Aorta (tissue), 5 donors: Measurements from ENCODE around the gene ESR2. TPM values are rescaled to one million over a fixed set of nuclear protein-coding genes. Genes with fewer than 3 reads are reported as not detected.

Source experiments
- ATAC-seq: fragments of 200-7000 bp; cut with Tn5 transposase; one replicate; pipeline ENCODE4 v1.9.1; 2022; ENCODE audit warnings: moderate library complexity; ENCODE audit not compliant: low FRiP score
- DNase-seq, 2 donors: peaks; one replicate each; pipeline ENCODE4 v3.0.0-alpha.2; 2020
- H3K27ac ChIP-seq, 2 donors: one replicate each; pipeline ENCODE4 v1.5.1; 2013; ENCODE audit warnings: low read length in 2 of 2, mild to moderate bottlenecking in 2 of 2, moderate library complexity in 2 of 2, control low read depth in 1 of 2, inconsistent platforms in 1 of 2, low read depth in 1 of 2
- H3K27me3 ChIP-seq, 2 donors: one replicate each; pipeline ENCODE4 v1.6.1; 2013; ENCODE audit warnings: control low read depth in 1 of 2, low read length in 1 of 2, mild to moderate bottlenecking in 1 of 2, moderate library complexity in 1 of 2; ENCODE audit not compliant: insufficient read depth in 2 of 2, control insufficient read depth in 1 of 2
- H3K36me3 ChIP-seq, 2 donors: one replicate each; pipeline ENCODE4 v1.6.1; 2013; ENCODE audit warnings: control low read depth in 1 of 2, low read length in 1 of 2, mild to moderate bottlenecking in 1 of 2; ENCODE audit not compliant: insufficient read depth in 2 of 2, control insufficient read depth in 1 of 2
- H3K4me1 ChIP-seq, 2 donors: one replicate each; pipeline ENCODE4 v1.6.1; 2013; ENCODE audit warnings: low read length in 2 of 2, control low read depth in 1 of 2, mild to moderate bottlenecking in 1 of 2, moderate library complexity in 1 of 2; ENCODE audit not compliant: insufficient read depth in 2 of 2, control insufficient read depth in 1 of 2
- H3K4me3 ChIP-seq, 2 donors: one replicate each; pipeline ENCODE4 v1.5.1; 2013; ENCODE audit warnings: low read length in 2 of 2, control low read depth in 1 of 2, mild to moderate bottlenecking in 1 of 2
- H3K9me3 ChIP-seq: one replicate; pipeline ENCODE4 v1.6.1; 2013; ENCODE audit warnings: mild to moderate bottlenecking, low read length; ENCODE audit not compliant: control insufficient read depth
- WGBS, 2 donors: extraction: QIAGEN DNeasy Blood & Tissue Kit; methylation state at CpG; one replicate each; pipeline ENCODE4 v1.1.7; 2013; 5-methylcytosine and 5-hydroxymethylcytosine counted together
- intact Hi-C, 2 donors: fragments of 100-400 bp; cut with DNase I; formaldehyde crosslinking; loops; one replicate each; pipeline versions ENCODE4 v1.14.2 to v1.15.0; 2022
- polyA plus RNA-seq, 2 donors: library from polyadenylated mRNA; stranded (reverse); fragments of 200-250 nt; gene quantifications; one replicate each; pipeline ENCODE4 v1.2.3, GENCODE V29; 2013
- total RNA-seq, 2 donors: library from RNA; stranded (reverse); fragmentation: NEBNext Ultra II Directional; extraction: Animal tissue kit (Norgen Biotek cat#: 25700); gene quantifications; one replicate each; pipeline ENCODE4 v1.2.1, GENCODE V29; 2021
- donor health status: healthy with polysubstance abuse.
- donor health status: Bipolar disorder and iron deficiency.
- donor health status: DM: no; HTN: no; CAD: no.
- donor health status: DM: no; HTN: no; CAD: no.
- donor health status: DM: yes; HTN: yes; CAD: no.

ESR2 gene
- total and polyA plus RNA-seq, 4 donors: 0.10 to 0.27 TPM; not detected in 2

DNA sequence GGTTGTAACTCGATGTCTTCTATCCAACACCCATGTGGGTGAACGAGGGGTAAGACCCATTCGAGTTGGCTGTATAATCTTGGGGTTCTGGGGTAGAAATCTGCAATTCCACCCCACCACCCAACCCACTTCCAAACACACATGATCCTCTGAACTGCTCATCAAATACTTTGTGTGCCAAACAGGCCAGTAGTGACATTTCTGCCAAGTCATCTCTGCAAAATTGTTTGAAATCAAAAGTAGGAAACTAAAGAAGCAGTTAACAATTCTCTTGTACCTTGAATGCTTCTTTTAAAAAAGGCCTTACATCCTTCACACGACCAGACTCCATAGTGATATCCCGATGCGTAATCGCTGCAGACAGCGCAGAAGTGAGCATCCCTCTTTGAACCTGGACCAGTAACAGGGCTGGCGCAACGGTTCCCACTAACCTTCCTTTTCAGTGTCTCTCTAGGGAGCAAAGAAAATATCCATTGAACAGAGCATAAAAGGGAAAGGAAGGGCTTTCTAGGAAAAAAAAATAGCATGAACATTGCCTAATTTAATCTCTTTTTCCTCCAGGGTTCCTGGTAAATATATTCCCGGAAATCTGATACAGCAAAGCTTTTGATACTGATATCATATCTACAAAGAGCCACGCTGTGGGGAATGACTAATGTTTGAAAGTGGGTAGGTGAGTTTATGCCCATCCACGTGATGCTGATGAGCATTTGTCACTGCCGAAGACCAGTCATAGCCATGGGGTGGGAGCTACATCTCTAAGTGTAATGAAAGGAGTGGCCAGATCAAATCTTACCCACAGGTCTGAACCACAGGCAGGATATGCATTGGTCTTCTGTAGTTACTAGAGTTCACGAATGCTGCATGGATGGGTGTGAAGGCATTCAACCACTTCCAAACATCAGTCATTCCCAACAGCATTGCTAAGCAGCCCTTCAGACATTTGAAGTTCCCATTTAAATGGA lies 14.2 kb downstream of the ESR2 start:
- Histone ChIP-seq H3K27ac (no peak overlapping the region), H3K4me1 (no peaks in the 10 kb centered on the region), H3K9me3 (no peaks in the 10 kb centered on the region), H3K27me3 (no peaks in the 10 kb centered on the region), H3K36me3 (no peaks in the 10 kb centered on the region), H3K4me3 (no peak overlapping the region)
- ATAC-seq (no peak), DNase-seq (no peak)
- intact Hi-C loops: no loop called here
- 80 to 82% methylated on average over 15 of the region's 15 CpGs for WGBS, 2 donors

DNA sequence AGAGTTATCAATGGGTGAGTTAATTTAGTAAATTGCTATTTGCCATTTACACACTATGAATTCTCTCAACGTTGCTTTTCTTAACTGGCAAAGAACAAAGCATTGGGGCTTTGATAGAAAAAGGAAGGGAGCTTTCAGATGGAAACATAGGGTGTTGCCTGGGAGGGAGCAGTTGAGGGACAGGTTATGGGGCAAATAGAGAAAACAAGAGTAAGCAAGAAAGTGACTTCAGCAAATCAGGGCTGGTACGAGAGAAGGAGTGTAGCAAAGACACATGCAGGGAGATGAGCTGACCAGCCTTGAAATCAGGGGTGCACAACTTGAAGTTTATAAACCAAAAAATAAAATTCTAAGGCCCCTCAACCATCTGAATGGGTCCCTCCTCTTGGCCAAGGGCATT lies 15.7 kb downstream of the ESR2 start:
- Histone ChIP-seq H3K4me3 (no peak overlapping the region), H3K9me3 (no peaks in the 10 kb centered on the region), H3K36me3 (no peaks in the 10 kb centered on the region), H3K27ac (no peak overlapping the region), H3K27me3 (no peaks in the 10 kb centered on the region), H3K4me1 (no peaks in the 10 kb centered on the region)
- 67 to 70% methylated on average over 2 of the region's 2 CpGs for WGBS, 2 donors
- intact Hi-C loops: no loop called here
- no peak for ATAC-seq
- DNase-seq: no peak

GRCh38 chr14:64272019-64272418 lies 22.2 kb downstream of the ESR2 start:
- no peaks in the 10 kb centered on the region for H3K36me3 ChIP-seq
- ATAC-seq: no peak
- H3K27ac ChIP-seq: no peak overlapping the region
- H3K4me3 ChIP-seq: no peak overlapping the region
- DNase-seq: no peak
- intact Hi-C loops: no loop called here
- no peaks in the 10 kb centered on the region for H3K4me1 ChIP-seq
- no peaks in the 10 kb centered on the region for H3K9me3 ChIP-seq
- no peaks in the 10 kb centered on the region for H3K27me3 ChIP-seq

DNA sequence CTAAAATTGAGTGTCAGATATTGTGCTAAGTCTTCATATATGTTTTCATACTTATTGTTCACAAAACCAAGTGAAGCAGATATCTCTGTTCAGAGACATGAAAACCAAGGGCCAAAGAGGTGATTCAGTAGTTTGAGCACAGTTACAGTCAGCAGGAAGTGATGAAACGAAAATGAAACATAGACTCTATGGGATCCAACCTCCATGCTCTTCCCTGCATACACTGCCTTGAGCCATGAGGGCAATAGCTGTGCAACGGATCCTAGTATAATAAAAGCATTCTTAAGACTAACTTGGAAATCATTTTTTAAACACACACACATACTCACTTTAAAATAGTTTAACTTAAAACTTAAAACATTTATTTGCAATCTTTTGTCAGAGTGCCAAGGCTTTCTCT lies 27.9 kb downstream of the ESR2 start:
- Histone ChIP-seq H3K4me1 (no peaks in the 10 kb centered on the region), H3K27me3 (no peaks in the 10 kb centered on the region), H3K27ac (no peak overlapping the region), H3K36me3 (no peaks in the 10 kb centered on the region), H3K4me3 (no peak overlapping the region), H3K9me3 (no peaks in the 10 kb centered on the region)
- WGBS, 2 donors: 47 to 49% methylated on average over 2 of the region's 2 CpGs
- ATAC-seq (no peak), DNase-seq (no peak)
- intact Hi-C loops: no loop called here

DNA sequence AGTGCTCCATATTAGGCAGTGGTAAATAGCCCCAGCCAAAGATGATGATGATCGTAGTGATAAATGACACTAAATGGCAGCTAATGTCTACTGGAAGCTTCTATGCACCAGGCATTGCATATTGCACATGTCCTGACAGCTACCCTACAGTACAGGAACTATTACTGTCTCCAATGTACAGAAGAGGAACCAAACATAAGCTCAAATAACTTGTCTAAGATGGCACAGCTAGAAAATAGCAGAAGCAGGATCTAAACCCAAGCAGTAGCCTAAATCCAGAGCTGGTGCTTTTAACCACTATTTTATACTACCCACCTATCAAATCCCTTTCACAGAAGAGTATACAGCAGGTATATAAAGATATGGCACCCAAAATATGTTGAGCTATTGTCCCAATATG lies 28.9 kb downstream of the ESR2 start:
- no peak for ATAC-seq

DNA sequence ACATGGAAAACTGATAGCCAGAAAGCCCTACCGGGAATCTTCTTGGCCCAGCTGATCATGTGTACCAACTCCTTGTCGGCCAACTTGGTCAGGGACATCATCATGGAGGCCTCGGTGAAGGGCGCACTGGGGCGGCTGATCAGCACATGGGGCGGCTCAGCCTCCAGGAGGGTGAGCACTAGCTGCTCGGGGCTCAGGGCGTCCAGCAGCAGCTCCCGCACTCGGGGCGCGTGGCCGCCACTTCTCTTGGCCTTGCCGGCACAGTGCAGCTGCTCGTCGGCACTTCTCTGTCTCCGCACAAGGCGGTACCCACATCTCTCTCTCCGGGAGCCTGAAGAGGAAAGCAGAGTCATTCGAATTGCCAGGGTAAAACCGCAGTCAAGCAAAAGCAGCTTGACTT lies 33.8 kb downstream of the ESR2 start:
- Histone ChIP-seq H3K9me3 (no peaks in the 10 kb centered on the region), H3K36me3 (no peaks in the 10 kb centered on the region), H3K27ac (no peak overlapping the region), H3K4me3 (no peak overlapping the region), H3K27me3 (no peaks in the 10 kb centered on the region), H3K4me1 (no peaks in the 10 kb centered on the region)
- WGBS, 2 donors: 94 to 97% methylated on average over 21 of the region's 21 CpGs
- no peak for DNase-seq
- ATAC-seq: no peak
- intact Hi-C loops: no loop called here

More for the DNA sequence above, 28.9 kb downstream of the ESR2 start:
- WGBS, 2 donors: 94 to 96% methylated on average over 1 of the region's 1 CpG
- H3K36me3 ChIP-seq: no peaks in the 10 kb centered on the region
- H3K9me3 ChIP-seq: no peaks in the 10 kb centered on the region
- H3K4me3 ChIP-seq: no peak overlapping the region
- no peak overlapping the region for H3K27ac ChIP-seq
- intact Hi-C loops: no loop called here
- no peaks in the 10 kb centered on the region for H3K27me3 ChIP-seq
- no peaks in the 10 kb centered on the region for H3K4me1 ChIP-seq
- no peak for DNase-seq

- Histone ChIP-seq H3K36me3 (no peaks in the 10 kb centered on the region), H3K4me3 (no peak overlapping the region)
These were observed 38.4 kb downstream of the ESR2 start for GRCh38 chr14:64255756-64256155.

GRCh38 chr14:64253672-64254071 lies 40.5 kb downstream of the ESR2 start:
- Histone ChIP-seq H3K4me3 (no peak overlapping the region), H3K9me3 (no peaks in the 10 kb centered on the region), H3K36me3 (no peaks in the 10 kb centered on the region), H3K4me1 (no peaks in the 10 kb centered on the region), H3K27me3 (no peaks in the 10 kb centered on the region), H3K27ac (no peak overlapping the region)
- ATAC-seq (no peak), DNase-seq (no peak)
- 49 to 59% methylated on average over 3 of the region's 3 CpGs for WGBS, 2 donors
- intact Hi-C loops: no loop called here

More at GRCh38 chr14:64255756-64256155, 38.4 kb downstream of the ESR2 start:
- ATAC-seq: no peak
- WGBS, 2 donors: 97 to 100% methylated on average over 1 of the region's 1 CpG
- Histone ChIP-seq H3K27me3 (no peaks in the 10 kb centered on the region), H3K9me3 (no peaks in the 10 kb centered on the region), H3K4me1 (no peaks in the 10 kb centered on the region), H3K27ac (no peak overlapping the region)
- intact Hi-C loops: no loop called here
- no peak for DNase-seq

DNA sequence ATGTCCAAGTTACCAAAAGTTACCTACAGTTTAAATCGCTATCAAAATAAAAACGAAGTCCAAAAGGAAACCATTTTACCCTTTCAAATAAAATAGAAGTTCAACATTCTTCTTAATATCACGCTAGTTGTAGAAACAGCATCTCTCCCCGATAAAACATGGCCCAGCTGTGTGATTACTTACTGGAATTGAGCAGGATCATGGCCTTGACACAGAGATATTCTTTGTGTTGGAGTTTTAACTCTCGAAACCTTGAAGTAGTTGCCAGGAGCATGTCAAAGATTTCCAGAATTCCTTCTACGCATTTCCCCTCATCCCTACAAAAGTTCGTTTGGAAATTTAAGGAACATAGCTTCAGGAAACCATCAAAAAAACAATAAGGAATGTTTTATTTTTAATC lies 44.8 kb downstream of the ESR2 start:
- DNase-seq: no peak
- WGBS, 2 donors: 69 to 75% methylated on average over 7 of the region's 7 CpGs
- no peaks in the 10 kb centered on the region for H3K27me3 ChIP-seq
- H3K36me3 ChIP-seq: no peaks in the 10 kb centered on the region
- ATAC-seq: no peak
- H3K27ac ChIP-seq: no peak overlapping the region
- intact Hi-C loops: no loop called here
- H3K4me3 ChIP-seq: no peak overlapping the region
- no peaks in the 10 kb centered on the region for H3K9me3 ChIP-seq
- H3K4me1 ChIP-seq: no peaks in the 10 kb centered on the region
